Adipose tissue (tissue), 3 donors: Measurements from ENCODE around the gene EFCAB13. TPM values are rescaled to one million over a fixed set of nuclear protein-coding genes. Genes with fewer than 3 reads are reported as not detected.

Source experiments
- H3K27ac ChIP-seq: one replicate; pipeline ENCODE4 v1.5.1; 2013; ENCODE audit warnings: low read depth, low read length
- WGBS, 3 donors: extraction: QIAGEN DNeasy Blood & Tissue Kit; methylation state at CpG; one replicate each; pipeline ENCODE4 v1.1.7; 2013; 5-methylcytosine and 5-hydroxymethylcytosine counted together
- polyA plus RNA-seq, 3 donors: library from polyadenylated mRNA; stranded (reverse); fragments of 200-250 nt; gene quantifications; one replicate each; pipeline ENCODE4 v1.2.3, GENCODE V29; 2013
- donor health status: healthy with polysubstance abuse.
- donor health status: Bipolar disorder and iron deficiency.
- donor health status: healthy.

The EFCAB13 gene
- polyA plus RNA-seq, 3 donors: 0.31 to 2.5 (median 1.5) TPM

DNA sequence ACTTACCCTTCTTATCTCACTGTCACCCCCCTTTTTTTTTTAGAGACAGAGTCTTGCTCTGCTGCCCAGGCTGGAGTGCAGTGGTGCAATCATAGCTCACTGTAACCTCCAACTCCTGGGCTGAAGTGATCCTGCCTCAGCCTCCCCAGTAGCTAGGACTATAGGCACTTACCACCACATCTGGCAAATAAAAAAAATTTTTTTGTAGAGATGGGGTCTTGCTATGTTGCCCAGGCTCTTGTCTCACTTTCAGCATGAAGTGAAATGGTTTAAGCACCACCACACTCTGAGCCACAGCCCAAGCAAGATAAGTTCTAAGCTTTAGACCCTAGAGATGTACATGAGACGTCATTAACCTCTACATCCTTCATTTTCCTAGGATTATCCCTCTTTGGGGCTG is 34.5 kb upstream of the EFCAB13 start:
- 87 to 95% (median 94%) methylated on average over 1 of the region's 1 CpG for WGBS, 3 donors
- H3K27ac ChIP-seq: no peak overlapping the region

DNA sequence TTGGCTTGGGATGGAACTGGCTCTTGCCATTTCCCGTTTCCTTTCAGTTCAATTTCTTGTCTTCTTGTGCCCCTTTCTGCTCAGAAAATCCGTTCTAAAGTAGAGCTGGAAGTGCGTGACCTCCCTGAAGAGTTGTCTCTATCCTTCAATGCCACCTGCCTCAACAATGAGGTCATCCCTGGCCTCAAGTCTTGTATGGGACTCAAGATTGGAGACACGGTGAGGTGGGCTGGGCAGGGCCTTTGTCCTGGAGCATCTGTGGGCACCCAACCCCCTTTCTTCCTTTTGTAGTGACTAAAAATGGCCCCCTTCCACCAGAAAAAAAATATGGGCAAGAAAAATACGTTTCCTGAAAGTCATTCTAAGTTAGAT is 32.9 kb upstream of the EFCAB13 start:
- WGBS, 3 donors: 72 to 77% (median 76%) methylated on average over 5 of the region's 5 CpGs
- H3K27ac ChIP-seq: no peak overlapping the region

GRCh38 chr17:47291242-47291873 is 32.4 kb upstream of the EFCAB13 start:
- 40 to 81% (median 79%) methylated on average over 8 of the region's 8 CpGs for WGBS, 3 donors
- no peak overlapping the region for H3K27ac ChIP-seq

GRCh38 chr17:47292206-47292605 is 31.5 kb upstream of the EFCAB13 start:
- no peak overlapping the region for H3K27ac ChIP-seq
- 86 to 97% (median 93%) methylated on average over 14 of the region's 14 CpGs for WGBS, 3 donors

- WGBS, 3 donors: 73 to 76% (median 75%) methylated on average over 14 of the region's 14 CpGs
- H3K27ac ChIP-seq: no peak overlapping the region
These were observed 28.5 kb upstream of the EFCAB13 start for GRCh38 chr17:47295037-47295873.

GRCh38 chr17:47295874-47296255 is 27.9 kb upstream of the EFCAB13 start:
- no peak overlapping the region for H3K27ac ChIP-seq
- 66 to 80% (median 79%) methylated on average over 6 of the region's 6 CpGs for WGBS, 3 donors

- H3K27ac ChIP-seq: no peak overlapping the region
These were observed 25.9 kb upstream of the EFCAB13 start for GRCh38 chr17:47297661-47298400.

GRCh38 chr17:47298712-47299111 is 25.0 kb upstream of the EFCAB13 start:
- H3K27ac ChIP-seq: no peak overlapping the region
- 92 to 97% (median 94%) methylated on average over 6 of the region's 6 CpGs for WGBS, 3 donors

More at GRCh38 chr17:47297661-47298400, 25.9 kb upstream of the EFCAB13 start:
- 88 to 92% (median 89%) methylated on average over 4 of the region's 4 CpGs for WGBS, 3 donors

DNA sequence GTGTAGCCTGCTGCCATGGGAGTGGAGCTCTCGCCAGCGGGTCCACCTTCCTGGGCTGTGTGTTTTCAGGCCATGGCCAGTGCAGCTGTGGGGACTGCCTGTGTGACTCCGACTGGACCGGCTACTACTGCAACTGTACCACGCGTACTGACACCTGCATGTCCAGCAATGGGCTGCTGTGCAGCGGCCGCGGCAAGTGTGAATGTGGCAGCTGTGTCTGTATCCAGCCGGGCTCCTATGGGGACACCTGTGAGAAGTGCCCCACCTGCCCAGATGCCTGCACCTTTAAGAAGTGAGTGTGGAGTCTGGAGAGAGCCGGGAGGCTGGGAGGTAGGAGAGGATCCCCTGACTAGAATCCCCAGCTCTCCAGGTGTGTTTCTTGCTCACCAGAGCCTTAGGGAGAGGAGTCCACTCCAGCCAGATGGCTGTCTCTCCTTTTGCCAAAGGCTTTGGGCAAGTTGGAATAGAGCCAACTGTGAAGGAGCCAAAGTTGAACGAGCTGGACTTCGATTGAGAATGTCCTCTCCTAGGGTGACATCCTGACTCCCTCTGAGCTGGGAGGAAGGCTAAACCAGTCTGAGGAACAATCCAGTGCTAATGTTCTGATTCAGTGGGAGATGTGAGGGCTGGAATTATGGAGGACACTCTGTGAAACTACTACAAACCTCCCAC is 24.4 kb upstream of the EFCAB13 start:
- H3K27ac ChIP-seq: no peak overlapping the region
- WGBS, 3 donors: 65 to 88% (median 88%) methylated on average over 13 of the region's 13 CpGs

DNA sequence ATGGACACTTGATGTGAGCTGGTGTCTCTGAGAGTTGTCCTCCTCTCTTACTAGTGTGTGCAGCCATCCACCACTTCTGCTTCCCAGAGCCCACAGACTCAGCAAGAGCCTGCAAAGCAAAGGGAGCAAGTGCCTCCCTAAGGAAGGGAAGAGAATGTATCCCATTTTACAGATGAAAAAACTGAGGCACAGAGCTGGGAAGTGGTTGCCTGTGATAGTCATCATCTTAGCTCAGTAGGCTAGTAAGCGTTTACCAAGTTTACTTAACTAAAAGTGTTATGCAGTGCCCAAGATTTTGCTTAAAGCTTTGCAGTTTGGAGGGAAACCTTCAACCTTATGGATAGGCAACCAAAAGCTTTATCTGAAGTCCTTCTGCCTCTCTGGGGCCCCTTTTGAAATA is 23.0 kb upstream of the EFCAB13 start:
- WGBS, 3 donors: 76 to 93% (median 93%) methylated on average over 1 of the region's 1 CpG
- H3K27ac ChIP-seq: no peak overlapping the region

DNA sequence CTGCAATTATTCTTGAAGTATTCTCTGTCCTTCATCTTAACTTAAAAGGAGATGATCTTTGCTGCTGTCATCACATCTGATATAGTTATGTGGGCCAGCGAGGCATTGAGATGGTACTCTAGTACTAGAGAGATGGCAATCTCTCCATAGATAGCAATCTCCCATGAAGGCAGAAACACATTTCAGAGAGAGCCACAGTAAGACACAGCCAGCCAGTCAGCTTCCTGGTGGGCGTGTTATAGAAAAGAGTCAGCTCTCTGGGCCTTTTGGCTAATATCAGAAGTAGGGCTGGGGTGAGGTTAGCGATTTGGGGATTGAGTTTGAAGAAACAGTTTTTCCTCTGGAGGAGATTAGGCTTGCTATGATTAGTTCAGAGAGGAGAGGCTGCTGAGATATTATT is 22.6 kb upstream of the EFCAB13 start:
- WGBS, 3 donors: 77 to 91% (median 78%) methylated on average over 3 of the region's 3 CpGs
- H3K27ac ChIP-seq: no peak overlapping the region

- 78 to 89% (median 89%) methylated on average over 2 of the region's 2 CpGs for WGBS, 3 donors
- no peak overlapping the region for H3K27ac ChIP-seq
These were observed 21.9 kb upstream of the EFCAB13 start for GRCh38 chr17:47301831-47302230.

DNA sequence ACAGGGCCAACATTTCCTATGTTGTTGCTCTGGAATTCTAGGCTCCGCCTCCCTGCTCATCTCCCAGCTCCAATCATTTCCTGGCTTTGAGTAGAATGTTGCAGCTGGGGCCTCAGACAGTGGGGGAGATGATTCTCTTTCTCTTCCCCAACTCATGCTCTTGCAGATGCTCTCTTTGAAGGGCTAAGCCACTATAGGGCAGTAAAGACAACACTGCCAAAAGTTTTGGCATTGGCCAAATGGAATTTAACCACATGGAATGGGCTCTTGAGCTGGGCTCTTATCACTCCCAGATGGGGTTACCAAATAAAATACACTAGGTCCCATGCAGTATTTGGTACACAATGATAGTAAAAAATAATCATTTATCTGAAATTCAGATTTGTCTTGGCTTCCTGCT is 19.6 kb upstream of the EFCAB13 start:
- H3K27ac ChIP-seq: no peak overlapping the region
- WGBS, 3 donors: 96 to 100% (median 100%) methylated on average over 1 of the region's 1 CpG

GRCh38 chr17:47305302-47305923 is 18.3 kb upstream of the EFCAB13 start:
- H3K27ac ChIP-seq: no peak overlapping the region
- WGBS, 3 donors: 53 to 62% (median 57%) methylated on average over 4 of the region's 4 CpGs

GRCh38 chr17:47310186-47310733 is 13.5 kb upstream of the EFCAB13 start:
- WGBS, 3 donors: 62 to 79% (median 74%) methylated on average over 4 of the region's 4 CpGs
- no peak overlapping the region for H3K27ac ChIP-seq

DNA sequence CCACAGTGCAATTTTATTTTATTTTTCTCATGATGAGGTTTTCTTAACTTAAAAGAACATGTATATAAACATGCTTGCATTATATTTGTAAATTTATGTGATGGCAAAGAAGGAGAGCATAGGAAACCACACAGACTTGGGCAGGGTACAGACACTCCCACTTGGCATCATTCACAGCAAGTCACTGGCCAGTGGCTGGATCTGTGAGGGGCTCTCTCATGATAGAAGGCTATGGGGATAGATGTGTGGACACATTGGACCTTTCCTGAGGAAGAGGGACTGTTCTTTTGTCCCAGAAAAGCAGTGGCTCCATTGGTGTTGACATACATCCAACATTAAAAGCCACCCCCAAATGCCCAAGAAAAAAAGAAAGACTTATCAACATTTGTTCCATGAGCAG is 12.3 kb upstream of the EFCAB13 start:
- H3K27ac ChIP-seq: no peak overlapping the region

DNA sequence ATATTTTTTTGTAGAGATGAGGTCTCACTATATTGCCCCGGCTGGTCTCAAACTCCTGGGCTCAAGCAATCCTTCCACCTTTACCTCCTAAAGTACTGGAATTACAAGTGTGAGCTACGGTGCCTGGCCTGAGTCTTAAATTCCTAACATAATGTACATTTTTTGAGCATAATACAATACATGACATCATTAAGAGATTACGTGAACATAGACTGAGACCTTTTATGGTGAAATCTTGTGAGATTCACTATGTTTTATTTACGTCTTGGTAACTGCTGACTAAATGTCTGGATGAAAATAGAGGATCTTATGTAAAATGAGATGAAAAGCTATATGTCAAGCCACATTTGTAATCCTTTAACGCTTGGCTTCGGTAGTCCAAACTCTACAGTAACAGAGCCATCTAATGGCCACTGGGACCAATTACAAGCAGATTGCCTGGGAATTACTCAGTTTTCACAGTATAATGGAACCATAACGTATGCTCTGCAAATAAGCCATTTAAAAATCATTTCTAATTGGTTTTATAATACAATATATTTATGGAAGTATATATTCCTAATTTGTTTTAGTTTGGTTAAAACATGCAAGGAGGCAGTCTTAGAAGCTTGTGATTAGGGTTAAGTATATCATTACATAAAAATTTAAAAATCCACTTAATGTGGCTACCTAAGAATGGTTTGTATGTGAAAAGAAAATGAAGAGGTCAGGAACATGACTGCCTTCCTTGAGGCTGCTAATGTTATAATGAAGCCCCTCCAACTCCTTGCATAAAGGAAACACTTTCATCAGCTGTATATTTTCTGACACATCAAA is 8.1 kb upstream of the EFCAB13 start:
- H3K27ac ChIP-seq: no peak overlapping the region
- 21 to 24% (median 23%) methylated on average over 7 of the region's 7 CpGs for whole genome bisulfite sequencing, 3 donors
